K562 (cell line): ENCODE measurements around the gene CORO1A.
"Not testable (repeated sequence)": the region's sequence is repeated elsewhere in the genome, so short reads cannot be mapped to it uniquely, and the experiment has no call there.

ENCODE experiments used
- CBX2 ChIP-seq: fragments of 200-600 bp; sonication (generic); IDR thresholded peaks from one replicate; pipeline ENCODE4 v1.6.1; 2012; ENCODE audit warnings: mild to moderate bottlenecking, low read length, inconsistent platforms; ENCODE audit not compliant: insufficient read depth, poor library complexity, severe bottlenecking
- EP300 ChIP-seq: IDR thresholded peaks from 2 replicates; pipeline ENCODE4 v1.6.1; 2012; ENCODE audit warnings: low read length, improper control_type of control experiment
- FOS ChIP-seq: IDR thresholded peaks from 3 replicates; pipeline ENCODE4 v1.6.1; 2011; ENCODE audit not compliant: insufficient read length; ENCODE audit errors: extremely low read depth
- FOXA1 ChIP-seq: fragments of 450-650 bp; IDR thresholded peaks from 2 replicates; pipeline ENCODE4 v1.6.1; 2016; ENCODE audit warnings: mild to moderate bottlenecking, borderline replicate concordance
- NRF1 ChIP-seq, 2 experiments: fragments of 450-650 bp; IDR thresholded peaks in 1 of 2; conservative IDR thresholded peaks in 1 of 2; 2 replicates each; pipeline ENCODE4 v1.6.1; 2014; ENCODE audit warnings: mild to moderate bottlenecking in 2 of 2
- TAF15 ChIP-seq: fragments of 200-400 bp; formaldehyde crosslinking; IDR thresholded peaks from 2 replicates; pipeline ENCODE4 v1.6.1; 2017; ENCODE audit warnings: mild to moderate bottlenecking, low read depth, low read length, moderate library complexity
- ZFP1 ChIP-seq: fragments of 450-650 bp; formaldehyde crosslinking; IDR thresholded peaks from 2 replicates; pipeline ENCODE4 v1.4.0; 2020; ENCODE audit warnings: mild to moderate bottlenecking, mixed read lengths
- TF ChIP-seq, protein P1 (sequence below), 3 experiments: IDR thresholded peaks in 2 of 3; conservative IDR thresholded peaks in 1 of 3; 2 replicates each; pipeline ENCODE4 v1.5.1; 2011 to 2012; ENCODE audit warnings: low read length in 3 of 3, mild to moderate bottlenecking in 3 of 3, control low read depth in 2 of 3, improper control_type of control experiment in 1 of 3, inconsistent platforms in 1 of 3, low read depth in 1 of 3, mixed read lengths in 1 of 3, moderate library complexity in 1 of 3; ENCODE audit not compliant: insufficient read depth in 2 of 3

DNA sequence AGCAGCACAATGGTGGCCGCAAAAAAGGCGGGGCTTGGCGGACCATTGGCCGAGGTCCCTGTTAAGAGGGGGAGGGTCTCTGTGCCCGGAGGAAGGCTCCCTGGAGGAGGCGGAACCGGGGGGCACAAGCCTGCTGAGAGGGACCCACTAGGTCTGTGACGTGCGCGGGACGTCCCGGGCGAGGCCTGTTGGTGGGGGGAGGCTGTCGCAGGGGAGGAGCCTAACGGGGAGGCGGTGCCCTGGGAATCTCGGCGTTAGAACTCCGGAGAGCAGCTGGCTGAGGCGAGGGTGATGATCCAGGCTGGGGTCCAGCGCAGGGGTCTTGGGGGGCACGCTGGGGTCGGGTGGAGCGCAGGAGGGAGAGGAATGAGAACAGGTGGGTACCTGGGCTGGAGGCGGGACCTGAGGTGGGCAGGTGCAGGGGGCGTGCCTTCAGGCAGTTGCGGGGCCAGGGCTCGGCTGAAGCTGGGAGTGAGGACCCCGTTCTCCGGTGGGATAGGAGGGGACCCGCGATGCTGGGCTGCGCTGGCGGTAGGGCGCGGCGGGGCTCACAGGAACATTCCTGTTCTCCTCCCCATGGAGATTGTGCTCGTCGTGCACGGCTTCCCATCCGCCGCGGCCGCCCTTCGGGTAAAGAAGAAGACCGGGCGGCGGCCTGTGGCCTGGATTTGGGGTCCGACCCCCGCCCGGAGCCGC, 22.3 kb downstream of the CORO1A start:
- not testable (repeated sequence) for TF ChIP-seq CBX2; FOXA1; TAF15; EP300; FOS; ZFP1; NRF1 (conservative IDR thresholded peaks at IDR 0.05 in 1 of 2, IDR thresholded peaks at IDR 0.05 in 1 of 2)
- TF ChIP-seq, protein P1, sequence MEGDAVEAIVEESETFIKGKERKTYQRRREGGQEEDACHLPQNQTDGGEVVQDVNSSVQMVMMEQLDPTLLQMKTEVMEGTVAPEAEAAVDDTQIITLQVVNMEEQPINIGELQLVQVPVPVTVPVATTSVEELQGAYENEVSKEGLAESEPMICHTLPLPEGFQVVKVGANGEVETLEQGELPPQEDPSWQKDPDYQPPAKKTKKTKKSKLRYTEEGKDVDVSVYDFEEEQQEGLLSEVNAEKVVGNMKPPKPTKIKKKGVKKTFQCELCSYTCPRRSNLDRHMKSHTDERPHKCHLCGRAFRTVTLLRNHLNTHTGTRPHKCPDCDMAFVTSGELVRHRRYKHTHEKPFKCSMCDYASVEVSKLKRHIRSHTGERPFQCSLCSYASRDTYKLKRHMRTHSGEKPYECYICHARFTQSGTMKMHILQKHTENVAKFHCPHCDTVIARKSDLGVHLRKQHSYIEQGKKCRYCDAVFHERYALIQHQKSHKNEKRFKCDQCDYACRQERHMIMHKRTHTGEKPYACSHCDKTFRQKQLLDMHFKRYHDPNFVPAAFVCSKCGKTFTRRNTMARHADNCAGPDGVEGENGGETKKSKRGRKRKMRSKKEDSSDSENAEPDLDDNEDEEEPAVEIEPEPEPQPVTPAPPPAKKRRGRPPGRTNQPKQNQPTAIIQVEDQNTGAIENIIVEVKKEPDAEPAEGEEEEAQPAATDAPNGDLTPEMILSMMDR (IDR thresholded peaks at IDR 0.05 in 2 of 3, conservative IDR thresholded peaks at IDR 0.05 in 1 of 3; ENCODE audit: insufficient read depth in 2 of 3, low read depth in 1 of 3, low read length in 3 of 3): not testable (repeated sequence)
